ENCODE measurements around the gene TNS1.

TNS1 gene

DNA sequence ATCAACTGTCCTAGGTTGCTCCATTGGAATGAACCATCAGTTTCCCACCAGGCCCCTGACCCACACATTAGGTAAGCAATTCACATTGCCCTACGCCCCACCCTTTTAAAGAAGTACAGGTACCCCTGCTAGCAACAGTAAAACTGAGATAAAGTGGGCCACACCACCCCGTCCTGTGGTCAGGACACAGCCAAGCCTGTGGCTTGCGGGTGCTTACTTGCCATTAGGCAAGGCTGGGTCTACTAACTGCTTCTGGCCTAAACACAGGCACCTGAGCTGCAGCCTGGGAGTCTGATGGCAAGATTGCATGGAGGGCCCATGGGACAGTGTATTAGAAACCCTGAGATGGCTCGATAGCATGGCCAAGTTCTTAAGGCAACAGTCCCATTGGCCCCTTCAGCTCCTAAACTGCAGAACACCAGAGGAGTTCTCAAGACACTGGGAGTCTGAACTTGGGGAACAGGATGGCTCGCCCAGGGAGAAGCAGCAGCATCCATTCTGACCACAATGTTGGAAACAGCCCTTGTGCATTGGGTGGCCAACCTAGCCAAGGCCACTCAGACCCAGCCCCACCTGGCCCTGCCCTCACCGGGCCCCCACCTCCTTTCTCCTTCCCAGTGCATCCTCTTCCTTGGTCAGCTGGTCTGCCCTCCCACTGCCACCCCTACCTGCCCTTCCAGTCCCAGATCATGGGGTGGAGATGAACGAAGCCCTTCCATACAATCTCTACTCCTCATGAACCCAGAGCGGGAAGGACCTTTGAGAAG is 177.1 kb downstream of the TNS1 start:
- no peak for ATAC-seq (replicated peaks)
- Mint-ChIP-seq H3K27me3 (peaks cover 0 to 8% of the 10 kb centered on the region in 2 donors), H3K4me3 (no peak overlapping the region), H3K36me3 (no peaks in the 10 kb centered on the region), H3K27ac (no peak overlapping the region), H3K9me3 (no peaks in the 10 kb centered on the region), H3K4me1 (no peaks in the 10 kb centered on the region)
- no peak for DNase-seq

DNA sequence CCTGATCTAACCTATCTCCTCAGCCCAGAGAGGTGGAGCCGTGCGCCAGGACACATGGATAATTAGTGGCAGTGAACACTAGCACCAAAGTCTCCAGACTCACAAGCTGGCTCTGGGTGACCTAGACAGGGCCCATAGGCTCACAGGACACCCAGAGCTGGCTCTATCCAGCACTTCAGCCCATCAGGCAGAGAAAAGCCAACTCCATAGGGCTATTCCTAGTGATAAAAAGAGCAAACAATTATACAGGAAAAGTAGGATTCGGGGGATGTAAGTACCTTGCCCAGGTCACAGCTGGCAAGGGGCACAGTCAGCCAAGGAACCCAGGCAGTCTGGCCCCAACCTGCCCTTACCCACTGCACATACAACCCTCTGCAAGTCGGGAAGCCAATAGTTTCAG is 178.6 kb downstream of the TNS1 start:
- ATAC-seq (replicated peaks): no peak
- no peak overlapping the region for H3K27ac Mint-ChIP-seq

DNA sequence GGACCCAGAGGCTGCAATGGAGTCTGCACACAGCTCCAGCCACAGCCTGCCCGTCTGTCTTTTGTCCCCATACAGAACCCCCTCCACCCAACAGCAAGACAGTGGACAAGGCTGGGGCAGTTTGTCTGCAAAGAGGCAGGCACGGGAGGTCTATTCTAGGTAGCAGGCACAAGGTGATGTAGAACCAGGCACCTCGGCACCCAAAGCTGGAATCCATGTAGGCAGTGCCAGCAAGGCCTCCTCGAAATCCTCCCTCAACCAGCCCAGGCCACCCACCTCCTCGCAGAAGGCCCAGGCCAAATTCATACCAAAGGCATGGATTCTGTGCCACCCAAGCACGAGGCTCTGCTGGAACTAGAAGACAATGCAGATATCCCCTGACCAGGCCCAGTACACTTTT is 179.2 kb downstream of the TNS1 start:
- H3K27ac Mint-ChIP-seq: no peak overlapping the region

More for the DNA sequence above, 178.6 kb downstream of the TNS1 start:
- Mint-ChIP-seq H3K27me3 (peaks cover 0 to 5% of the 10 kb centered on the region in 2 donors), H3K36me3 (no peaks in the 10 kb centered on the region), H3K4me3 (no peak overlapping the region), H3K4me1 (no peaks in the 10 kb centered on the region), H3K9me3 (no peaks in the 10 kb centered on the region)
- no peak for DNase-seq

DNA sequence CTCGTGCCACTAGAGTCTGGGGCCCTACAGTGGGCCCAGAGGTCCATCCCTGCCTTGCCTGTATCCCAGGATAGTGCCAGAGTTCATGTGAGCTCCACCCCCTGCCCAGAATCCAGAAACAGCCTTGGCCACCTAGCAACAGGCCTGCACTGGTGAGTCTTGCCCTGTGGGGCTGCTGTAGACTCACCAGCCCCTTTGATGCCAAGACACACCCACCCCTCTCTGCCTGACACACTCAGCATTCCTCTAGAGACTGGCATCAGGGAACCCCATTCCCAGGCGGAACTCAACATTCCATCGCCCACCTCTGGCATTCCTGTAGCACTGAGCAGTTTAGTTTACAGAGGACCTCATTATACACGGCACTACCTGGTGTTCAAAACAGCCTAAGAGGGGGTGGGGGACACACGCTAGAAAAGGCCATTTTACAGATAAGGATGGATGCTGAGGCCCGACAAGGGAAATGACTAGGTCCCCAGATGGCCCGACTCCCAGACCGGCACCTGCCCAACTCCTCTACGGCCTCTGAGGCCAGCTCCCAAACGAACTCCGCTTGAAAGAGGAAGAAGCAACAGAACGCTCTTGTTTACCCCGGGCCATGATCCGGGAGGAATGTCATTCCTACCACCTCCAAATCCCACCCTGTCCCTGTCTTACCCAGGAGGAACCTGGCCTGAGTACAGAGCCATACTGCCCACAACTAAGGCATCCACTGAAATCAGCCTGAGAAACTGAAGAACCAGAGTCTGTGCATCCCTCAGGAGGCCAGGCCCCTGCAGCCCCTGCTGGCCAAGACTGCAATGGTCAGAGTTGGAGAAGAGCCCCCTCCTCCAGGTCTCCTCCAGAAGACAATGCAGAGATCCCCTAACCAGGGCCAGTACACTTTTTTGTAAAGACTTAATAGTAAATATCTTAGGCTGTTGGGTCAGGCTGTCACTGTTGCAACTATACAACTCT is 180.2 kb downstream of the TNS1 start:
- no peak for DNase-seq
- H3K27me3 Mint-ChIP-seq: peaks cover 2 to 6% of the 10 kb centered on the region in 2 donors
- no peak overlapping the region for H3K27ac Mint-ChIP-seq
- no peak for ATAC-seq (replicated peaks)
- no peaks in the 10 kb centered on the region for H3K4me1 Mint-ChIP-seq
- no peaks in the 10 kb centered on the region for H3K9me3 Mint-ChIP-seq
- no peaks in the 10 kb centered on the region for H3K36me3 Mint-ChIP-seq
- H3K4me3 Mint-ChIP-seq: no peak overlapping the region

More for the DNA sequence above, 179.2 kb downstream of the TNS1 start:
- H3K9me3 Mint-ChIP-seq: no peaks in the 10 kb centered on the region
- DNase-seq (no peak), ATAC-seq (replicated peaks) (no peak)
- no peak overlapping the region for H3K4me3 Mint-ChIP-seq
- H3K36me3 Mint-ChIP-seq: no peaks in the 10 kb centered on the region
- H3K4me1 Mint-ChIP-seq: no peaks in the 10 kb centered on the region
- H3K27me3 Mint-ChIP-seq: peaks cover 0 to 5% of the 10 kb centered on the region in 2 donors

DNA sequence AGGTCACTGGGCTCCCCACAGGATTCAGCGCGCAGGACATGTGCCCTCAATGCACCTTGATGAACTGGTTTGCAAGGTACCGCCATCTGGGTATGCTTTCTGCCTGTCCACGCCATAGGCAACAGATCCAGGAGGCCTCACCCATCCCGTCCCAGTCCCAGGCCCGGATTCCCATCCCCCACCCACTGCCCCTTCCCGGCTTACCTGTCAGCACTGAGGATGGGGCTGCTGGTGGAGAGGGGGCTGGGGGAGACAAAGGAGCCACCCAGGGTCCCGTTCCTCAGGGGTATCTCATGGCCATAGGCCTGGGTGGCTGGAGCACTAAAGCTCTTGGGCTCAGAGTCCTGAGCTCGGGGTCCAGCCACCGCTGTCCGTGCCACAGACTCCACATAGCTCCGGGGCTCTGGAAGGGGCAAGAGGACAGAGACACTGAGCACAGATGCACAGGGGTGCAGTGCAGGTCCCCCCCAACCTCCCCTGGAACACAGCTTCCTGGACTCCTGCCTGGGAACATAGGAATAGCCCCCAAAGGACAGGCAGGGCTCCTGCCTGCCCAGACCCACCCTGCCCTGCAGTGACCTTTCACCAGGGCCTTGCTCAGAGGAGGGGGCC is 181.2 kb downstream of the TNS1 start:
- Mint-ChIP-seq H3K4me3 (no peak overlapping the region), H3K36me3 (no peaks in the 10 kb centered on the region), H3K4me1 (no peaks in the 10 kb centered on the region), H3K9me3 (no peaks in the 10 kb centered on the region), H3K27me3 (peaks cover 4 to 10% of the 10 kb centered on the region in 2 donors), H3K27ac (no peak overlapping the region)
- DNase-seq (no peak), ATAC-seq (replicated peaks) (no peak)

DNA sequence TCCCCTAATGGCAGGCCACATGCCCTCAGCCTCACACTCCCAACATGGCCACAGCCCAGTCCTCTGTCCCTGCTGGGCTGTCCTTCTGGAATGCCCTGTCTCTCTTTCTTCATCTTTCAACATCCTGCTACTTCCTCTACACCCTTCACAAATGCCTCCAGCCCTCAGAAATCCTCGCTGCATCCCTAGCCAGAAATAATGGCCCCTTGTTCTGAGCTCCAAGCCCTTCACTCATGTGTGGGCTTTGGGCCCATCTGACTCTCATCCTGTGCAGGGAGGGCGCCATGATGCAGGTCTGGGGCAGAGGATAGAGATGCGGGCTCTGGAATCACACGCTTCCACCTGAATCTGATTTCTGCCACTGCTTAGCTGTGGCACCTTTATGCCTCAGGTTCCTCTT is 181.9 kb downstream of the TNS1 start:
- no peaks in the 10 kb centered on the region for H3K9me3 Mint-ChIP-seq
- H3K27ac Mint-ChIP-seq: no peak overlapping the region
- no peaks in the 10 kb centered on the region for H3K36me3 Mint-ChIP-seq
- ATAC-seq (replicated peaks): no peak
- H3K4me3 Mint-ChIP-seq: no peak overlapping the region
- DNase-seq: no peak
- peaks cover 0 to 2% of the 10 kb centered on the region in 2 donors for H3K4me1 Mint-ChIP-seq
- peaks cover 4 to 5% of the 10 kb centered on the region in 2 donors for H3K27me3 Mint-ChIP-seq

DNA sequence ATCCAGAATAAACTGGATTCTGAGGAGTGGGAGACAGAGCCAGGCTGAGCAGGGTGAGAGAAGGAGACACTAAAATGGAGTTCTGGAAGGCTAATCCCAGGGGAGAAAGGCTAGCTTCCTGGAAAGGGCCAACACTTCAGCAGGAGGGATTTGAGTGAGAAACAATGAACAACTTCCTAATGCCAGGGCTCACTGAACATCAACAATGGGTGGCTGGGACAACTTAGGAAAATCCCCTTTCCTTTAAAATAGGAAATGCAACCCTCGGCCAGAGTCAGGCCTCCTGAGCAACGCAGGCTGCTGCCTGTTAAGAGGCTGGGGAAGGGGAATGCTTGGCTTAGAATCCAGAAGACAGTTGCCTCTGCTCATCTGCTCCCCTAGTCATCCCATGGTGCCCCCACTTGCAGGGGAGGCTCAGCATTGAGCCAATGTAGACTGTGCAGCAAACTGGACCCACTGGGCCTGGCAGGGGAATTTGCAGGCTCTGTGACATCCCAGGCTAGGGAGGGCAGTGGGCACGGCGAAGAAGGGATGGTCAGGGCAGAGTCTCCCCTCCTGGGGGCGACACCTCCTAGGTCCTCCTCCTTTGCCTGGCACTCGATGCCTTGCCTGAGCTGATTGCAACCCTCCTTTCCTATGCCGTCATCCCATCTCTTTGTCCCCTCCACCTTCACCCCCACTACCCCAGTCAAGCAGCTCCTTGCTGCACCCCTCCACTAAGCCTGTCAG is 182.5 kb downstream of the TNS1 start:
- peaks cover 4 to 5% of the 10 kb centered on the region in 2 donors for H3K27me3 Mint-ChIP-seq
- no peak overlapping the region for H3K27ac Mint-ChIP-seq
- no peaks in the 10 kb centered on the region for H3K36me3 Mint-ChIP-seq
- ATAC-seq (replicated peaks) (no peak), DNase-seq (no peak)
- H3K9me3 Mint-ChIP-seq: no peaks in the 10 kb centered on the region
- peaks cover 0 to 2% of the 10 kb centered on the region in 2 donors for H3K4me1 Mint-ChIP-seq
- no peak overlapping the region for H3K4me3 Mint-ChIP-seq

DNA sequence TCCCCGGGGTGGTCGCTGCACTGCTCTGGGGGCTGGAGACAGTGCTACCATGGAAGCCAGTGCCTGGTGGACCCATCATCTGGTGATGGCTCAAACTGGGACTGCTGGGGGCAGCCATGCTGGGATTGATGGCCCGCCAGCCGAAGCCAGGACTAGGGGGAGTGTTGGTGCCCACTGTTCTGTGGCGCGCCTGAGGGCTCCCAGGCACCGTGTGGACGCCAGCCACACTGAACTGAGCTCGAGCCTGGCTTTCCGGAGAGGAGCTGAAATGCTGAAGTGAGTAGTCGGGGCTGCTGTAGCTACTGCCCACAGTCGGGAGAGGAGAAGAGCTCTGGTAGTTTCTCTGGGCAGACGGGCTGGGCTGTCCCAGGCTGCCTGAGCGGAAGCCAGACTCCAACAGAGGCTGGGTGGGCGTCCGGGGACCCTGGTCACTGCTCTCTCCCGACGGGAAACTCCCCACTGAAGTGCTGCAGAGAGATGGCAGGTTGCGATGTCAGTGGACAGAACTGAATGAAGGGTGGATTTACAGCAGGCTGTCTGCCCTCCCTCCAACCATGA is 184.4 kb downstream of the TNS1 start:
- Mint-ChIP-seq H3K4me1 (peaks cover 0 to 2% of the 10 kb centered on the region in 2 donors), H3K27ac (no peak overlapping the region), H3K4me3 (no peak overlapping the region), H3K36me3 (no peaks in the 10 kb centered on the region), H3K27me3 (peaks cover 4 to 5% of the 10 kb centered on the region in 2 donors), H3K9me3 (no peaks in the 10 kb centered on the region)
- ATAC-seq (replicated peaks) (no peak), DNase-seq (no peak)

DNA sequence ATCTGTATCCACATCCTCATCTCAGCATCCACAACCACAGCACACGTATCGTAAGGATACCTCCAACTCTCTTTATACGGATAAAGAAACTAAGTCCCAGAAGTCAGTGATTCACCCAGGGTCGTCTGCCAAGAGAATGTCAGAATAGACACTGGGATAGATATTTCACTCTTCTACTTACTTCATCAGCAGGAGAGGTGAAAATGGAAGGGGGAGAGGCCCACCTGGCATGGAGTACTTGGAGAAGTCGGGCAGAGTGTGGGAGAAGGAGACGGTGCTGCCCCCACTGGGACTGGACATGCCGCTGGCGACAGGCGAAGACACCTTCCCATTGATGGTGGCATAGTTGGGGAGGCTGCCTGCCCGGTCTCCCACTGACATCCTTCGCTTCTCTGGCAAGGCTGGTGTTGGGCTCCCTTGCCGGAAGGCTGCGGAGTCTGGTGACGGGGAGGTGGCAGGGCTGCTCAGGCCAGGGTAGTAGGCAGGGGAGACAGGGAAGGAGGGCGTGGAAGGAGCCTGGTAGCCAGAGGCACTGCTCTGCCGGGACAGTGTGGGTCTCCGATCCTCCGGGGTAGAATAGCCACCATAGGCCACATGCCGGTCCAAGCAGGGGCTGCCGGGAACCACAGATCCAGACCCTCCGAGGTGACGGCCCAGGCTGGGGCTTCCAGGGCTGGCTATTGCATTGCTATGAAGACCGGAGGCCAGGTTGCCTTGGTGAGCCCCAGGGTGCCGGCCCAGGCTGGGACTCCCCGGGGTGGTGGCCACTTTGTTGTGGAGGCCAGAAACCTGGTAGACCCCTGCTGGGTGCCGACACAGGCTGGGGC is 185.1 kb downstream of the TNS1 start:
- Mint-ChIP-seq H3K36me3 (no peaks in the 10 kb centered on the region), H3K27me3 (peaks cover 4 to 5% of the 10 kb centered on the region in 2 donors), H3K4me3 (no peak overlapping the region), H3K4me1 (peaks cover 0 to 2% of the 10 kb centered on the region in 2 donors), H3K9me3 (no peaks in the 10 kb centered on the region), H3K27ac (no peak overlapping the region)
- ATAC-seq (replicated peaks) (no peak), DNase-seq (no peak)

DNA sequence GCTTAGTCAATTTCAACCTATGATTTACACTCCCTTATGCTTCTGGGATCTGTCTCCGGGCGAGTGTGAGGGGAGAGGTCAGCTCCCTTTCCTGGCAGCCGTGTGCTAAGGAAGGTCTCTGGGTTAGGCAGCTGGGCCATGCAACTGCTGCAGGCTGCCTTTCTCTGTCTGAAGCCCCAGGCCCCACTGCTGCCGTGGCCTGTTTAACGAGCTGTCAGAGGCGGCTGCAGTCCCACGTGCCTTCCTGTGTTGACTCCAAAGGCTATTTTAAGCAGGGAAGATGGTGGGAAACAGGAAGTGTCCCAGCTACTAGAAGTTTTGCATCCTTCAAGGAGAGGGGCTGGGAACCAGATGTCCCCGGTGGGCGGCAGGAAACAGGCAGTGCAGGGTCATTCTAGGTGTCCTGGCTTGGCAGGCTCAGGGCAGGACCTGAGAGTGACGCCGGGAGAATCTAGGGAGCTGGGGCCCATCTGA is 186.4 kb downstream of the TNS1 start:
- DNase-seq (no peak), ATAC-seq (replicated peaks) (no peak)
- no peak overlapping the region for H3K27ac Mint-ChIP-seq
- H3K36me3 Mint-ChIP-seq: no peaks in the 10 kb centered on the region
- peaks cover 0 to 2% of the 10 kb centered on the region in 2 donors for H3K4me1 Mint-ChIP-seq
- H3K4me3 Mint-ChIP-seq: no peak overlapping the region
- H3K27me3 Mint-ChIP-seq: peaks cover 4 to 5% of the 10 kb centered on the region in 2 donors
- no peaks in the 10 kb centered on the region for H3K9me3 Mint-ChIP-seq

DNA sequence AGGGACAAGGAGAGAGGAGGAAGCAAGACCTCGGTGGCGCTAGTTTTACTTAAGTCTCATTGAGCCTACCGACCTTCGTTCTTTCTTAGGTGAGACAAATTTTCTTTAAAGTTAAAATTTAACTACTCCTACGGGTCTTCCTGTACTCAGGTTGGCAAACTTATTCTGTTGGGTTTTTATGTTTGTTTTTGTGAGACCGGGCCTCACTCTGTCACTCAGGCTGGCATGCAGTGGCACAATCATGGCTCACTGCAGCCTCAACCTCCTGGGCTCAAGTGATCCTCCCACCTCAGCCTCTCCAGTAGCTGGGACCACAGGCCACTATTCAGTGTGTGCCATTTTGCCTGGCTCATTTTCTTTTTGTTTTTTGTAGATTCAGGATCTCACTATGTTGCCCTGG is 189.0 kb downstream of the TNS1 start:
- Mint-ChIP-seq H3K27ac (no peak overlapping the region), H3K9me3 (peaks cover 0 to 4% of the 10 kb centered on the region in 2 donors), H3K4me3 (no peak overlapping the region), H3K4me1 (peaks cover 0 to 2% of the 10 kb centered on the region in 2 donors), H3K36me3 (no peaks in the 10 kb centered on the region), H3K27me3 (peaks cover 4 to 5% of the 10 kb centered on the region in 2 donors)
- DNase-seq (no peak), ATAC-seq (replicated peaks) (no peak)

DNA sequence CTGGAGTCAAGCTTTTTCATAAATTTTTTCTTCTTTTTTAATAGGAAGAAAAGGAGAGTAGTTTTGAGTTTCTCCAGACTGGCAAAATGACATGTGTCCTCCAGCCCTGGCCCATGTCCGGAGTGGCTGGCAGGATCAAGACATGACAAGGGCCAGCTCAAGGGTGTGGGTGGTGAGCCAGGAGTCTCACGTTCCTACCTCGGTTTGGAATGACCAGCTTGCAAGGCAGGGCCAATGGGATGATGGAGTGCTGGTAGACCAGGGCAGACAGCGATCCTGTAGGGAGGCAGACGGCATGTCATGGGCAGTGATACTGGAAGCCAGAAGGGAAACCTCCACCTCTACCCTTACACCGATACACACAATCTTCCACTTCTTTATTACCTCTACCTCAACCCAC is 190.6 kb downstream of the TNS1 start:
- H3K27me3 Mint-ChIP-seq: no peaks in the 10 kb centered on the region
- H3K27ac Mint-ChIP-seq: no peak overlapping the region
- no peak for ATAC-seq (replicated peaks)
- H3K36me3 Mint-ChIP-seq: no peaks in the 10 kb centered on the region
- H3K4me1 Mint-ChIP-seq: peaks cover 0 to 2% of the 10 kb centered on the region in 2 donors
- no peak overlapping the region for H3K4me3 Mint-ChIP-seq
- H3K9me3 Mint-ChIP-seq: peaks cover 0 to 4% of the 10 kb centered on the region in 2 donors
- no peak for DNase-seq

DNA sequence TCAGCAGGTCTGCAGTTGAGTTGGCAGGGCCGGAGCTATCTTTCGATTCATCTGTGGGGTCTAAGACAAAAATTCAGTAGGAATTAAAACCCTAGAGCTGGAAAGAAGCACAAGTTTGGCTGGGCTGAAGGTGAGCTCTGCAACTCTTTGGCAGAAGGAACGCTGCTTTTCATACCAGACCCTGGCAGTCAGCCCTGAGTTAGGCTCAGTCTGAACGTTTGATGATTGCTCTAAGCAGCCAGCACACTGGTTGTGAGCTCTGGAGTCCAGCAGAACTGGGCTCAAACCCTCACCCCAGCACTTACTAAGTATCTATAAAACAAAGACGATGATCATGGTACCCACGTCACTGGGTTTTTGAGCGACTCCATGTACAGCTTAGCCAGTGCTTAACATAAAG is 192.5 kb downstream of the TNS1 start:
- H3K4me3 Mint-ChIP-seq: no peak overlapping the region
- H3K4me1 Mint-ChIP-seq: peaks cover 0 to 4% of the 10 kb centered on the region in 2 donors
- H3K27me3 Mint-ChIP-seq: peaks cover 0 to 5% of the 10 kb centered on the region in 2 donors
- H3K9me3 Mint-ChIP-seq: peaks cover 0 to 4% of the 10 kb centered on the region in 2 donors
- ATAC-seq (replicated peaks) (no peak), DNase-seq (no peak)
- no peaks in the 10 kb centered on the region for H3K36me3 Mint-ChIP-seq
- H3K27ac Mint-ChIP-seq: no peak overlapping the region

All from stimulated activated naive B cell treated with anti-CD40 and anti-IgM and Interleukin-4, amounts not matched to agents 10 μg/mL and 1 μg/mL and 100 μg/mL, for 72 hours (primary cell).